Body of pancreas (tissue), 4 donors: ENCODE data around the gene LCA5. TPM values are rescaled to one million over a fixed set of nuclear protein-coding genes. Genes with fewer than 3 reads are reported as not detected.

Source experiments
- ATAC-seq: fragments of 150-250 bp; one replicate; pipeline ENCODE4 v1.9.1; 2016
- DNase-seq, 4 donors: peaks; one replicate each; pipeline ENCODE4 v3.0.0-alpha.2; 2019
- H3K27ac ChIP-seq, 4 donors: fragments of 200-600 bp; sonication (generic); 1 replicate in 3 of 4; 2 replicates in 1 of 4; pipeline versions ENCODE4 v1.5.1 to v1.6.1; 2016 to 2019; ENCODE audit warnings: mild to moderate bottlenecking in 1 of 4, mixed read lengths in 1 of 4, moderate library complexity in 1 of 4
- H3K27me3 ChIP-seq, 2 donors: fragments of 200-600 bp; sonication (generic); one replicate each; pipeline ENCODE4 v1.6.0; 2016; ENCODE audit warnings: mild to moderate bottlenecking in 1 of 2
- H3K36me3 ChIP-seq, 2 donors: fragments of 200-600 bp; sonication (generic); replicated peaks in 1 of 2; 2 replicates each; pipeline ENCODE4 v1.5.1; 2016; ENCODE audit warnings: low read depth in 2 of 2; ENCODE audit not compliant: insufficient read depth in 1 of 2
- H3K4me1 ChIP-seq: fragments of 200-600 bp; sonication (generic); one replicate; pipeline ENCODE4 v1.6.0; 2016
- H3K4me3 ChIP-seq, 2 donors: fragments of 200-600 bp; sonication (generic); 1 replicate in 1 of 2; 2 replicates in 1 of 2; pipeline ENCODE4 v1.5.1; 2016 to 2019
- H3K9me3 ChIP-seq, 3 donors: fragments of 200-600 bp; sonication (generic); 1 replicate in 2 of 3; 2 replicates in 1 of 3; pipeline ENCODE4 v1.5.1; 2016
- CTCF ChIP-seq, 7 experiments: fragments of 450-650 bp in 4 of 7; fragments of 200-600 bp in 3 of 7; sonication (generic) in 3 of 7; IDR thresholded peaks; one replicate each; pipeline ENCODE4 v1.5.1; 2016 to 2019; ENCODE audit warnings: antibody characterized with exemption in 7 of 7
- POLR2A ChIP-seq, 3 donors: fragments of 450-650 bp; IDR thresholded peaks; one replicate each; pipeline ENCODE4 v1.6.1; 2016; ENCODE audit warnings: antibody characterized with exemption in 3 of 3, mild to moderate bottlenecking in 2 of 3
- WGBS, 2 donors: methylation state at CpG; one replicate each; pipeline ENCODE4 v1.1.5; 2017; 5-methylcytosine and 5-hydroxymethylcytosine counted together
- intact Hi-C: fragments of 100-400 bp; cut with DNase I; formaldehyde crosslinking; loops from one replicate; pipeline ENCODE4 v1.15.1; 2023
- total RNA-seq, 2 donors: library from RNA; depleted of rRNA; stranded (reverse); fragments of >200 nt; gene quantifications; one replicate each; pipeline ENCODE4 v1.1.0, GENCODE V29; 2016

The LCA5 gene
- total RNA-seq, 2 donors from 2014 or later, result 2.6 to 7.8 TPM

- DNase-seq (no peak), ATAC-seq (no peak)
- Histone ChIP-seq H3K4me3 (no peak overlapping the region), H3K27ac (peak overlapping the region in 1 of 4 donors; percentile 41), H3K36me3 (no peaks in the 10 kb centered on the region), H3K9me3 (no peaks in the 10 kb centered on the region), H3K27me3 (no peaks in the 10 kb centered on the region), H3K4me1 (peaks cover 26% of the 10 kb centered on the region)
- intact Hi-C loops, result no loop called here
- WGBS, 2 donors, result 18 to 19% methylated on average over 6 of the region's 6 CpGs
- TF ChIP-seq CTCF (IDR thresholded peaks at IDR 0.05) (peak in 6 of 7 experiments; percentile 30 to 60 (median 54)), POLR2A (IDR thresholded peaks at IDR 0.05) (no peak)
Measured at GRCh38 chr6:79466207-79466834, 70.9 kb downstream of the LCA5 start.

- H3K4me3 ChIP-seq, result no peak overlapping the region
- no peaks in the 10 kb centered on the region for H3K27me3 ChIP-seq
- WGBS, 2 donors, result 53 to 65% methylated on average over 4 of the region's 4 CpGs
- intact Hi-C loops, result no loop called here
- DNase-seq, result no peak
- H3K4me1 ChIP-seq, result peaks cover 24% of the 10 kb centered on the region
- H3K27ac ChIP-seq, result peak overlapping the region in 1 of 4 donors; percentile 41
- no peak for TF ChIP-seq CTCF (IDR thresholded peaks at IDR 0.05)
- no peak for TF ChIP-seq POLR2A (IDR thresholded peaks at IDR 0.05)
- ATAC-seq, result no peak
- no peaks in the 10 kb centered on the region for H3K9me3 ChIP-seq
- H3K36me3 ChIP-seq, result no peaks in the 10 kb centered on the region
Measured at GRCh38 chr6:79465381-79465780, 71.8 kb downstream of the LCA5 start.

GRCh38 chr6:79463621-79464050 lies 73.6 kb downstream of the LCA5 start:
- 57 to 61% methylated on average over 4 of the region's 4 CpGs for WGBS, 2 donors
- no peak for DNase-seq
- no peaks in the 10 kb centered on the region for H3K9me3 ChIP-seq
- no peaks in the 10 kb centered on the region for H3K27me3 ChIP-seq
- H3K4me3 ChIP-seq, result no peak overlapping the region
- H3K27ac ChIP-seq, result peak overlapping the region in 2 of 4 donors; percentile 47
- TF ChIP-seq POLR2A (IDR thresholded peaks at IDR 0.05) (no peak), CTCF (IDR thresholded peaks at IDR 0.05) (no peak)
- peaks cover 24% of the 10 kb centered on the region for H3K4me1 ChIP-seq
- intact Hi-C loops, result no loop called here
- ATAC-seq, result no peak
- H3K36me3 ChIP-seq, result no peaks in the 10 kb centered on the region

- H3K9me3 ChIP-seq, result no peaks in the 10 kb centered on the region
- DNase-seq (peak in 3 of 4 donors; percentile 27 to 55 (median 52)), ATAC-seq (peak; percentile 94)
- intact Hi-C loops, result no loop called here
- WGBS, 2 donors, result 42 to 44% methylated on average over 3 of the region's 3 CpGs
- H3K4me1 ChIP-seq, result peaks cover 17% of the 10 kb centered on the region
- H3K4me3 ChIP-seq, result no peak overlapping the region
- H3K27me3 ChIP-seq, result no peaks in the 10 kb centered on the region
- no peaks in the 10 kb centered on the region for H3K36me3 ChIP-seq
- H3K27ac ChIP-seq, result peak overlapping the region in 3 of 4 donors; percentile 39 to 64 (median 57)
- no peak for TF ChIP-seq CTCF (IDR thresholded peaks at IDR 0.05)
- TF ChIP-seq POLR2A (IDR thresholded peaks at IDR 0.05), result no peak
Measured at GRCh38 chr6:79461205-79461604, 76.0 kb downstream of the LCA5 start.

GRCh38 chr6:79455446-79455845 lies 81.8 kb downstream of the LCA5 start:
- ATAC-seq, result no peak

More at GRCh38 chr6:79455446-79455845, 81.8 kb downstream of the LCA5 start:
- WGBS, 2 donors, result 67 to 88% methylated on average over 1 of the region's 1 CpG
- TF ChIP-seq CTCF (IDR thresholded peaks at IDR 0.05) (no peak), POLR2A (IDR thresholded peaks at IDR 0.05) (no peak)
- H3K27me3 ChIP-seq, result no peaks in the 10 kb centered on the region
- H3K36me3 ChIP-seq, result no peaks in the 10 kb centered on the region
- no peak overlapping the region for H3K4me3 ChIP-seq
- H3K27ac ChIP-seq, result no peak overlapping the region
- H3K9me3 ChIP-seq, result no peaks in the 10 kb centered on the region
- DNase-seq, result no peak
- no peaks in the 10 kb centered on the region for H3K4me1 ChIP-seq
- intact Hi-C loops, result no loop called here
